NCI-H146 (cell line): ENCODE data around the gene SDHB.

ENCODE experiments used
- DNase-seq: peaks from one replicate; lab custom pipeline; 2025; lab: John Stamatoyannopoulos, UW

SDHB gene

GRCh38 chr1:16986560-16986959, 67.3 kb downstream of the SDHB start:
- no peak for DNase-seq

- DNase-seq: no peak
Measured at GRCh38 chr1:16986113-16986512, 67.7 kb downstream of the SDHB start.

- no peak for DNase-seq
Measured at GRCh38 chr1:16984717-16985116, 69.1 kb downstream of the SDHB start.

GRCh38 chr1:16983649-16984048, 70.2 kb downstream of the SDHB start:
- DNase-seq: no peak

- no peak for DNase-seq
Measured at GRCh38 chr1:16982902-16983301, 70.9 kb downstream of the SDHB start.

GRCh38 chr1:16981269-16981849, 72.5 kb downstream of the SDHB start:
- no peak for DNase-seq

GRCh38 chr1:16980473-16981268, 73.2 kb downstream of the SDHB start, which contains the start of gene MFAP2:
TSS of gene MFAP2 (minus strand) at chr1:16980620. CDS start at chr1:16978273, 2,347 bp downstream.
- DNase-seq: peak; percentile 17

GRCh38 chr1:16979475-16980327, 74.1 kb downstream of the SDHB start:
- DNase-seq: no peak

- DNase-seq: peak; percentile 71
Measured at GRCh38 chr1:16978567-16979474, 75.0 kb downstream of the SDHB start.

- DNase-seq: no peak
Measured at GRCh38 chr1:16978139-16978538, 75.7 kb downstream of the SDHB start.

- DNase-seq: no peak
Measured at GRCh38 chr1:16977377-16977776, 76.5 kb downstream of the SDHB start.

GRCh38 chr1:16976966-16977365, 76.9 kb downstream of the SDHB start:
- DNase-seq: no peak

GRCh38 chr1:16975838-16976237, 78.0 kb downstream of the SDHB start:
- no peak for DNase-seq

- no peak for DNase-seq
Measured at GRCh38 chr1:16975211-16975610, 78.6 kb downstream of the SDHB start.

GRCh38 chr1:16973215-16973614, 80.6 kb downstream of the SDHB start:
- DNase-seq: no peak

- DNase-seq: no peak
Measured at GRCh38 chr1:16972189-16972895, 81.5 kb downstream of the SDHB start.

- DNase-seq: peak; percentile 83
Measured at GRCh38 chr1:16971341-16972188, 82.3 kb downstream of the SDHB start.

GRCh38 chr1:16970132-16970910, 83.5 kb downstream of the SDHB start:
- no peak for DNase-seq

GRCh38 chr1:16969651-16970050, 84.2 kb downstream of the SDHB start:
- DNase-seq: no peak
